NT2/D1 (cell line): ENCODE results near the gene TBC1D30.

Source experiments
- DNase-seq: peaks from one replicate; pipeline ENCODE4 v3.0.0-alpha.2; 2011; ENCODE audit warnings: low read depth, low spot score
- H3K27me3 ChIP-seq: 2 replicates; pipeline ENCODE4 v1.6.0; 2011; ENCODE audit warnings: mild to moderate bottlenecking; ENCODE audit not compliant: insufficient read length, insufficient read depth
- H3K36me3 ChIP-seq: 2 replicates; pipeline ENCODE4 v1.6.1; 2011; ENCODE audit warnings: mild to moderate bottlenecking, low read length, mixed read lengths; ENCODE audit not compliant: insufficient read depth, insufficient read length
- H3K4me1 ChIP-seq: 2 replicates; pipeline ENCODE4 v1.5.1; 2011; ENCODE audit not compliant: insufficient read depth, insufficient read length
- H3K4me3 ChIP-seq: 2 replicates; pipeline ENCODE4 v1.5.1; 2011; ENCODE audit warnings: low read depth; ENCODE audit not compliant: insufficient read length
- H3K9ac ChIP-seq: 2 replicates; pipeline ENCODE4 v1.6.0; 2011; ENCODE audit warnings: low read depth; ENCODE audit not compliant: insufficient read length
- H3K9me3 ChIP-seq: 2 replicates; pipeline ENCODE4 v1.5.1; 2011; ENCODE audit warnings: mild to moderate bottlenecking, low read length; ENCODE audit not compliant: insufficient read depth
- SUZ12 ChIP-seq: IDR thresholded peaks from 2 replicates; pipeline ENCODE4 v1.6.1; 2011; ENCODE audit not compliant: insufficient read length, insufficient read depth; ENCODE audit errors: extremely low read depth
- YY1 ChIP-seq: IDR thresholded peaks from 2 replicates; pipeline ENCODE4 v1.6.1; 2011; ENCODE audit not compliant: insufficient read length, insufficient read depth
- ZNF274 ChIP-seq: IDR thresholded peaks from 2 replicates; pipeline ENCODE4 v1.6.1; 2011; ENCODE audit warnings: mild to moderate bottlenecking, low read depth, low read length

The TBC1D30 gene

GRCh38 chr12:64806593-64807460, 17.6 kb upstream of the TBC1D30 start:
- H3K9me3 ChIP-seq, result no peaks in the 10 kb centered on the region
- H3K4me3 ChIP-seq, result no peak overlapping the region
- H3K4me1 ChIP-seq, result no peaks in the 10 kb centered on the region
- no peak for DNase-seq
- no peaks in the 10 kb centered on the region for H3K36me3 ChIP-seq
- no peak for TF ChIP-seq YY1
- TF ChIP-seq ZNF274, result no peak
- TF ChIP-seq SUZ12, result no peak
- H3K27me3 ChIP-seq, result no peaks in the 10 kb centered on the region
- H3K9ac ChIP-seq, result no peak overlapping the region

GRCh38 chr12:64808110-64808509, 16.3 kb upstream of the TBC1D30 start:
- Histone ChIP-seq H3K9me3 (no peaks in the 10 kb centered on the region), H3K36me3 (no peaks in the 10 kb centered on the region), H3K4me3 (no peak overlapping the region), H3K4me1 (no peaks in the 10 kb centered on the region), H3K9ac (no peak overlapping the region), H3K27me3 (no peaks in the 10 kb centered on the region)
- TF ChIP-seq ZNF274 (no peak), YY1 (no peak), SUZ12 (no peak)
- DNase-seq, result no peak

GRCh38 chr12:64810831-64811230, 13.6 kb upstream of the TBC1D30 start:
- no peaks in the 10 kb centered on the region for H3K36me3 ChIP-seq
- H3K9me3 ChIP-seq, result no peaks in the 10 kb centered on the region
- no peak for TF ChIP-seq SUZ12
- TF ChIP-seq ZNF274, result no peak
- no peak for TF ChIP-seq YY1
- no peak overlapping the region for H3K9ac ChIP-seq
- no peaks in the 10 kb centered on the region for H3K4me1 ChIP-seq
- no peak for DNase-seq
- H3K27me3 ChIP-seq, result no peaks in the 10 kb centered on the region
- no peak overlapping the region for H3K4me3 ChIP-seq

GRCh38 chr12:64813723-64814122, 10.7 kb upstream of the TBC1D30 start:
- TF ChIP-seq ZNF274, result no peak
- no peak for TF ChIP-seq SUZ12
- TF ChIP-seq YY1, result no peak
- DNase-seq, result no peak

GRCh38 chr12:64814432-64814831, 10.0 kb upstream of the TBC1D30 start:
- H3K4me3 ChIP-seq, result no peak overlapping the region
- no peaks in the 10 kb centered on the region for H3K36me3 ChIP-seq
- no peaks in the 10 kb centered on the region for H3K4me1 ChIP-seq
- DNase-seq, result no peak
- H3K27me3 ChIP-seq, result no peaks in the 10 kb centered on the region
- no peak overlapping the region for H3K9ac ChIP-seq
- no peaks in the 10 kb centered on the region for H3K9me3 ChIP-seq
- TF ChIP-seq SUZ12 (no peak), ZNF274 (no peak), YY1 (no peak)

More at GRCh38 chr12:64813723-64814122, 10.7 kb upstream of the TBC1D30 start:
- no peaks in the 10 kb centered on the region for H3K27me3 ChIP-seq
- H3K4me1 ChIP-seq, result no peaks in the 10 kb centered on the region
- no peak overlapping the region for H3K4me3 ChIP-seq
- H3K9ac ChIP-seq, result no peak overlapping the region
- H3K9me3 ChIP-seq, result no peaks in the 10 kb centered on the region
- H3K36me3 ChIP-seq, result no peaks in the 10 kb centered on the region

GRCh38 chr12:64819816-64820402, 4.5 kb upstream of the TBC1D30 start:
- no peak overlapping the region for H3K9ac ChIP-seq
- no peaks in the 10 kb centered on the region for H3K4me1 ChIP-seq
- H3K27me3 ChIP-seq, result peaks cover 32% of the 10 kb centered on the region
- no peak for DNase-seq
- H3K4me3 ChIP-seq, result no peak overlapping the region
- no peaks in the 10 kb centered on the region for H3K36me3 ChIP-seq
- H3K9me3 ChIP-seq, result peaks cover 9% of the 10 kb centered on the region; the same call in 1 of the 2 replicates
- TF ChIP-seq SUZ12 (no peak), ZNF274 (no peak)

- TF ChIP-seq YY1 (no peak), ZNF274 (no peak), SUZ12 (no peak)
- Histone ChIP-seq H3K9ac (no peak overlapping the region), H3K36me3 (no peaks in the 10 kb centered on the region), H3K4me3 (no peak overlapping the region), H3K4me1 (peaks cover 4% of the 10 kb centered on the region), H3K27me3 (peaks cover 39% of the 10 kb centered on the region), H3K9me3 (peaks cover 9% of the 10 kb centered on the region; the same call in 1 of the 2 replicates)
- no peak for DNase-seq
These were observed 3.9 kb upstream of the TBC1D30 start for GRCh38 chr12:64820593-64820992.
